GM23338 (cell line): Measurements from ENCODE around the gene NPFF.
A peak's percentile ranks its signal among the peaks of the same experiment; 100 is the strongest.

ENCODE experiments used
- CTCF ChIP-seq, 2 experiments: fragments of 200-600 bp in 1 of 2; sonication (generic) in 1 of 2; conservative IDR thresholded peaks; 2 replicates each; pipeline versions ENCODE4 v1.5.1 to v1.6.1; 2016 to 2017; ENCODE audit warnings: antibody characterized with exemption in 2 of 2, low read depth in 2 of 2, mild to moderate bottlenecking in 2 of 2, moderate library complexity in 1 of 2
- EZH2 ChIP-seq: fragments of 200-600 bp; sonication (generic); IDR thresholded peaks from one replicate; pipeline ENCODE4 v1.8.0; 2017; ENCODE audit warnings: antibody characterized with exemption, mild to moderate bottlenecking, low read depth; ENCODE audit not compliant: unreplicated experiment
- EZH2phosphoT487 ChIP-seq: fragments of 200-600 bp; sonication (generic); IDR thresholded peaks from one replicate; pipeline ENCODE4 v1.8.1; 2018; ENCODE audit warnings: antibody characterized with exemption; ENCODE audit not compliant: unreplicated experiment
- JUNB ChIP-seq: IDR thresholded peaks from one replicate; pipeline ENCODE4 v1.6.1; 2016; ENCODE audit warnings: antibody characterized with exemption; ENCODE audit not compliant: unreplicated experiment
- POLR2AphosphoS5 ChIP-seq: IDR thresholded peaks from 2 replicates; pipeline ENCODE4 v1.6.1; 2016; ENCODE audit warnings: antibody characterized with exemption, low read depth
- REST ChIP-seq: IDR thresholded peaks from one replicate; pipeline ENCODE4 v1.6.1; 2018; ENCODE audit warnings: antibody characterized with exemption; ENCODE audit not compliant: unreplicated experiment
- STAT1 ChIP-seq: IDR thresholded peaks from one replicate; pipeline ENCODE4 v1.6.1; 2016; ENCODE audit warnings: antibody characterized with exemption; ENCODE audit not compliant: unreplicated experiment

GRCh38 chr12:53483225-53483978 is 23.9 kb downstream of the NPFF start:
- TF ChIP-seq CTCF (conservative IDR thresholded peaks at IDR 0.05; ENCODE audit: low read depth in 2 of 2) (no peak), EZH2phosphoT487 (no peak), REST (no peak), EZH2 (no peak), JUNB (no peak), STAT1 (no peak), POLR2AphosphoS5 (peak; percentile 43)
